Measurements from ENCODE around the gene MRPL3. TPM values are rescaled to one million over a fixed set of nuclear protein-coding genes. Genes with fewer than 3 reads are reported as not detected.
A peak's percentile ranks its signal among the peaks of the same experiment; 100 is the strongest.

The MRPL3 gene
- total RNA-seq, 2 donors from 2014 or later = 73.9 to 127 TPM

DNA sequence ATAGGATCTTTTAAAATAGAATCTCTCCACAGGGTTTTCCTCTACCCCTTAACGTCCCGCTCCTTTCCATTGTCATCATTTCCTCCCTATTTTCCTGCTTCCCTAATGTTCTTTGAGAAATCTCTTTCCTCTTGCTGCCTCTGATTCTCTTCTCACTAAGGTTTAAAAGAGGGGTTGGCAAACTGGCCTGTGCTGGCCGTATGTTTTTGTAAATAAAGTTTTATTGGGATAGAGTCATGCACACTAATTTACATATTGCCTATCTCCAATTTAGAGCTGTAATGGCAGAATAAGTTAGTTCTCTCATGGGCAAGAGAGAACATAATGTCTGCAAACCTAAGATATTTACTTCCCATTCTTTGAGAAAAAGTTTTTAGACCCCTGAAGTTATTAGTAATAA is 25.0 kb downstream of the MRPL3 start:
- Mint-ChIP-seq H3K4me1 (peaks cover 11% of the 10 kb centered on the region), H3K4me3 (no peak overlapping the region), H3K9me3 (no peaks in the 10 kb centered on the region), H3K27ac (no peak overlapping the region), H3K27me3 (no peaks in the 10 kb centered on the region), H3K36me3 (ENCODE audit: low read depth) (peaks cover 86% of the 10 kb centered on the region)
- no peak for ATAC-seq (replicated peaks)

DNA sequence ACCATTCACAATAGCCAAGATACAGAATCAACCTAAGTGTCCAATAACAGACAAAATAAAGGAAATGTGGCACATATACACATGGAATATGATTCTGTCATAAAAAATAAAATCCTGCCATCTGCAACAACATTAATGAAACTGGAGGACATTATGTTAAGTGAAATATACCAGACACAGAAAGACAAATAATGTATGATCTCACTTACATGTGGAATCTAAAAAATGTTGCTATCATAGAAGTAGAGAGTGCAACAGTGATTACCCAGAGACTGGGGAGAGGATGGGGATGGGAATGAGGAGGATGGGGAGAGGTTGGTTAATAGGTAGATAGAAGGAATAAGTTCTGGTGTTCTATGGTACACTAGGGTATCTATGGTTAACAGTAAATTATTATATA is 28.7 kb downstream of the MRPL3 start:
- Mint-ChIP-seq H3K27ac (peak overlapping the region; percentile 11), H3K27me3 (no peaks in the 10 kb centered on the region), H3K9me3 (no peaks in the 10 kb centered on the region), H3K36me3 (ENCODE audit: low read depth) (peaks cover 91% of the 10 kb centered on the region), H3K4me3 (no peak overlapping the region), H3K4me1 (peaks cover 20% of the 10 kb centered on the region)
- ATAC-seq (replicated peaks) = no peak

DNA sequence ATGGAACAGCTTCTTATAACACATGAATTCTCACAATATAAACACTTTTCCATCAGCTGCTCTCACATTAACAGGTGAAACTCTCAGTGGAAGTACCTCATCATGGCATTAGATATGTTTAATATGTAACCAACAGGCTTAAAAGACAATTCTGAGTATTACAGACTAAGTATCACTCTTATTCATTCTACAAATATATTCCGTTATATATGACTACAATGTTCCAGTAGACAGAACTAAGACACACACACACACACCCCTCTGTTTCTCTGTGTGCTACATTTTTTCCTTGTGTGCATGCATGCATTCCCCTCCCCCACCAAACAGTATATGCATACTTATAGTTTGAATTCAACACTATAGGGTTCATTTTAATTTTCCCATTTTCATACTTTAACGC is 32.4 kb downstream of the MRPL3 start:
- Mint-ChIP-seq H3K27me3 (no peaks in the 10 kb centered on the region), H3K9me3 (no peaks in the 10 kb centered on the region), H3K36me3 (ENCODE audit: low read depth) (peaks cover 96% of the 10 kb centered on the region), H3K4me3 (no peak overlapping the region), H3K4me1 (peaks cover 20% of the 10 kb centered on the region), H3K27ac (peak overlapping the region; percentile 13)
- peak; percentile 28 for ATAC-seq (replicated peaks)

DNA sequence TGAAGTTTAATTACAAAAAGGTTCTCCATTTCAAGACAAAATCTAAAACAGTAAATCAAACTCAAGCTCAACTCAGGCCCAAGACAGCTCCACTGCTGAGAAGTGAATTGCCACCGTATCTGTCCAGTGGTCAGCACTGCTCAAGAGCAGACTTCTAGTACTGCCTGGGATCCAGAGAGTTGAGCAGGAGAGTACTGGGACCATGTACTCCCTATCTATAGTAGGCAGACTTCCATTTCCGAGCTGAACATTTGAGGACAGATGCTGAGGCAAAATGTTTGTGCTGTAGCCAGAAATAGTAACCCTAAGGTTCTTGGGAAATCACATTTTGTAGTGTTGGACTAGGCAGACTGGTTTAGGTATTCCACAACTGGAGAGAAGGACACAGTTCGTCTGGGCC is 44.1 kb downstream of the MRPL3 start:
- Mint-ChIP-seq H3K9me3 (no peaks in the 10 kb centered on the region), H3K27ac (no peak overlapping the region)
- ATAC-seq (replicated peaks) = no peak

DNA sequence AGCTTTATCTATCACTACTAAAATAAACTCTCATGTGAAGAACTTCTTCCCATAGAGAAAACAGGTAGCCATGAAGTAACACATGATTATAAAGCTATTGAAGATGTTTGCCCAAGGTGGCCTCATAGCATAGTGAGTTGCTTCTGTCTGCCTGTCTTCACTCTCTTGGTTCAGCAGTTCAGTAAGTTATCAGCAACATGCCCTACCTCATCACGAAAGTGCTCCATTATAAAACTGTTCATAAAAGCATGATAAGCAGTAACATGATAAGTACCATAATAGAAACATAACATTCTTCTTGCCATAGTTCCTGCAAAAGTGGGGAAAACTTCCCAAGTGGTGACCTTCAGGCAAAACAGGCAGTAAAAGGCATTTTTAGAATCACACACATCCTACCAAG is 45.6 kb downstream of the MRPL3 start:
- H3K4me3 Mint-ChIP-seq = no peak overlapping the region
- no peak for ATAC-seq (replicated peaks)
- H3K36me3 Mint-ChIP-seq (ENCODE audit: low read depth) = peaks cover 36% of the 10 kb centered on the region
- no peaks in the 10 kb centered on the region for H3K27me3 Mint-ChIP-seq
- H3K4me1 Mint-ChIP-seq = no peaks in the 10 kb centered on the region
- H3K9me3 Mint-ChIP-seq = no peaks in the 10 kb centered on the region
- no peak overlapping the region for H3K27ac Mint-ChIP-seq

More for the DNA sequence above, 44.1 kb downstream of the MRPL3 start:
- H3K4me3 Mint-ChIP-seq = no peak overlapping the region
- H3K4me1 Mint-ChIP-seq = no peaks in the 10 kb centered on the region
- peaks cover 51% of the 10 kb centered on the region for H3K36me3 Mint-ChIP-seq (ENCODE audit: low read depth)
- no peaks in the 10 kb centered on the region for H3K27me3 Mint-ChIP-seq

DNA sequence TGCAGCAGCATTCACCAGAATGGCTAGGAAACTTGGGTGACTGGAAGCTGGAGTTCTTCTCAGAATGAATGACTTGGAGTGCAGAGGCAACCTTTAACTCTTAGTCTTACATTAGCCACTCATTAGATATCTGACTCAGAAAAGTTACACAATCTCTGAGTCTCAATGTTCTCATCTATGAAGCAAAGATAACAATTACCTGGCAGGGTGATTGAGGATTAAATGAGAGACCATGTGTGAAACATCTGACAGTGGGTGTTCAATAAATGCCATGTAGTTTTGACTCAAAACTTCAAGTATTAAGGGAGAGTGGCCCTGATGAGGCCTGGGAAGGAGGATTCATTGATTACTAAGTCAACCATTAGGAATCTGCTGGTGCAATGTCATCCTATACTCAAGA is 48.3 kb downstream of the MRPL3 start:
- peaks cover 9% of the 10 kb centered on the region for H3K36me3 Mint-ChIP-seq (ENCODE audit: low read depth)
- no peak for ATAC-seq (replicated peaks)
- H3K9me3 Mint-ChIP-seq = no peaks in the 10 kb centered on the region
- H3K27ac Mint-ChIP-seq = no peak overlapping the region
- no peak overlapping the region for H3K4me3 Mint-ChIP-seq
- no peaks in the 10 kb centered on the region for H3K27me3 Mint-ChIP-seq
- H3K4me1 Mint-ChIP-seq = no peaks in the 10 kb centered on the region

DNA sequence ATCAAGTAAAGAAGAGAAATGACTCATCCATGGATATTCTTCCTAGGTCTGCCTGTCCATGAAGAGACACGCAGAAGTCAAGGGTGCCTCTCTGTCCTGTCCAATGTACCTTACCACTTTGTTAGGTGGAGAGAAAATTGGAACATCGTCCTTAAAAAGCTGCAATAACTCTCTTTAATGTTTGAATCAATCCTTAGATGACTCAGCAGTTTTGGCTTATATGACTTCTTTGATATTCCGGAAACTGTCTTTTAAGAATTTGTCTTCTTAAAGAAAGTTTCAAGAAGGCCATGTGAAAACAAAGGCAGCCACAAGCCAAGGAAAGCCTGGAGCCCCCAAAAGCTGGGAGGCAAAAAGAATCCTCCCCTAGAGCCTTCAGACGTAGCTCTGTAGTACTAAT is 49.2 kb downstream of the MRPL3 start:
- H3K27me3 Mint-ChIP-seq = no peaks in the 10 kb centered on the region
- no peak overlapping the region for H3K27ac Mint-ChIP-seq
- no peaks in the 10 kb centered on the region for H3K36me3 Mint-ChIP-seq (ENCODE audit: low read depth)
- no peak for ATAC-seq (replicated peaks)
- H3K9me3 Mint-ChIP-seq = peaks cover 7% of the 10 kb centered on the region
- no peaks in the 10 kb centered on the region for H3K4me1 Mint-ChIP-seq
- no peak overlapping the region for H3K4me3 Mint-ChIP-seq

DNA sequence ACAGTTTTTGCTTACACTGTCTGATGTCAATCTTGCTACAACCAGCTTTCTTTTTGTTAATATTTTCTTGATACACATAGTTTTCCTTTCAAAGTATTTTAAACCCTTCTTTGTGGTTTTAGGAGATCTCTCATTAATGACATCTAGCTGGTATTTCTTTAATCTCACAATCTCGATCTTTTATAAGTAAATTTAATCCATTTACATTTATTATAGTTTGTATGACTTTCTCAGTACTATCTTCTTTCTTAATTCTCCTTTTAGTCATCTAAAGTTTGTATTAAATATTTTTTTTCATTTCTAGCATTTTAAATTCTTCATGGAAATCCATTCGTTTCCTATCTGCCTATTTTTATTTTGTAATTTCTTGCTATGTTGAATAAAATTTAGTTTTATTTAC is 55.4 kb downstream of the MRPL3 start:
- Mint-ChIP-seq H3K9me3 (peaks cover 7% of the 10 kb centered on the region), H3K27ac (no peak overlapping the region), H3K27me3 (no peaks in the 10 kb centered on the region), H3K4me3 (no peak overlapping the region), H3K36me3 (ENCODE audit: low read depth) (no peaks in the 10 kb centered on the region), H3K4me1 (no peaks in the 10 kb centered on the region)
- no peak for ATAC-seq (replicated peaks)

DNA sequence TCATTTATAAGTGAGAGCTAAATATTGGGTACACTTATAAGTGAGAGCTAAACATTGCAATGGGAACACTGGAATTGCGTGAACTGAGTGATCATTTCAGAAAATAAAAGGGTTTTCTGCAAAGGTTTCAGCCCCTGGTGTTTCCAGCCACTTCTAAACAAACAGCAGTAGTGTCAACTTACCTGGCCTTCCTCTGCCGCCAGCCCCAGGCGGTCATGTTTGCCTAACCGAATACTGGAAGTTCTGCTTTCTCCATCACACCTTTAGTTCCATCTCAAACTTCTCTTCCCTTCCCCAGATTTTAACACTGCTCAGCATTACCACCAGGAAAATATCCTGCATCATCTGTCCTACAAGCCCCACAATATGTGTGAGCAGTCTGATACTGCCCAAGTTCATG is 58.6 kb downstream of the MRPL3 start:
- H3K4me1 Mint-ChIP-seq = peaks cover 4% of the 10 kb centered on the region
- H3K27me3 Mint-ChIP-seq = no peaks in the 10 kb centered on the region
- no peaks in the 10 kb centered on the region for H3K36me3 Mint-ChIP-seq (ENCODE audit: low read depth)
- ATAC-seq (replicated peaks) = no peak
- peaks cover 4% of the 10 kb centered on the region for H3K9me3 Mint-ChIP-seq
- no peak overlapping the region for H3K4me3 Mint-ChIP-seq
- H3K27ac Mint-ChIP-seq = no peak overlapping the region

DNA sequence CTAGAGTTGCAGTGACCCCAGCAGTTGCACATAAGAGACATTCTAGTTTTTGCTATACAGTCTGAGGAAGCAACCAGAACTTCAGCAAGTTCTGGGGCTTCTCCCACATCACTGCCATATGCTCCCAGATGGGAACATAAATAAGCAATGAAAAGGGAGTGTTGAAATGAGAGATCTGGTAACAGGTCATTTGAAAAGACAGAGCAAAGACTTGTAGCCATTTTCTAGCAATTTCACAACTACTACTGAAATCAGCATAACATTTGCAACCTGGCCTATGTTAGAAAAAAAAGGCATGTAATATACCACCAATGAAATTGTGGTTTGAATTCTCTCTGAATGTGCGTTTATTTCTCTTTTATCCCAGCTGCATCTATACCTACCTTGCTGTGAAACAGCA is 63.7 kb downstream of the MRPL3 start:
- Mint-ChIP-seq H3K9me3 (no peaks in the 10 kb centered on the region), H3K36me3 (ENCODE audit: low read depth) (no peaks in the 10 kb centered on the region), H3K27me3 (no peaks in the 10 kb centered on the region), H3K4me3 (no peak overlapping the region), H3K4me1 (peaks cover 4% of the 10 kb centered on the region), H3K27ac (no peak overlapping the region)
- ATAC-seq (replicated peaks) = no peak

DNA sequence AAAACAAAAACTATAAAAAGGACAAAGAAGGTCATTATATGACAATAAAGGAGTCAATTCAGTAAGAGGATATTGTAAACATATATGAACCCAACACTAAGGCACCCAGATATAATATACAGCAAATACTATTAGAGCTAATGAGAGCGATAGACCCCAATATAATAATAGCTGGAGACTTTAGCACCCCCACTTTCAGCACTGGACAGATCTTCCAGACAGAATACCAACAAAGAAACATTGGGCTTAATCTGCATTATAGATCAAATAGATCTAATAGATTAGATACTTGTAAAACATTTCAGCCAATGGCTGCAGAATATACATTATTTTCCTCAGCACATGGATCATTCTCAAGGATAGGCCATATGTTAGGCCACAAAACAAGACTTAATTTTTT is 67.8 kb downstream of the MRPL3 start:
- no peaks in the 10 kb centered on the region for H3K9me3 Mint-ChIP-seq
- no peaks in the 10 kb centered on the region for H3K4me1 Mint-ChIP-seq
- no peak overlapping the region for H3K4me3 Mint-ChIP-seq
- H3K27me3 Mint-ChIP-seq = no peaks in the 10 kb centered on the region
- ATAC-seq (replicated peaks) = no peak
- no peak overlapping the region for H3K27ac Mint-ChIP-seq
- no peaks in the 10 kb centered on the region for H3K36me3 Mint-ChIP-seq (ENCODE audit: low read depth)

DNA sequence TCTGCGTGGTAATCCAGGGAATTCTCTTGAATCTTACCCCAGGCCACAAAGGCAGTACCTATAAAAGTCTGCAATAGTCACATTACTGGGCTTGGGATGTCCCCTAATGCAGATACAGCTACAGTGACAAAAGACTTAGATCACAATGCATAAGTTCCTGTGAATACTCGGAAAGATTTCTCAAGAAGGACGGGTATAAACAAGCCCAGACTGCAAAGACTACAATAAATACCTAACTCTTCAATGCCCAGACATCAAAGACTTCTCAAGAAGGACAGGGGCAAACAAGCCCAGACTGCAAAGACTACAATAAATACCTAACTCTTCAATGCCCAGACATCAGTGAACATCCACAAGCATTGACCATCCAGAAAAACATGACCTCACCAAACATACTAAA is 70.3 kb downstream of the MRPL3 start:
- ATAC-seq (replicated peaks) = no peak
- Mint-ChIP-seq H3K4me3 (no peak overlapping the region), H3K27ac (no peak overlapping the region), H3K36me3 (ENCODE audit: low read depth) (no peaks in the 10 kb centered on the region), H3K9me3 (no peaks in the 10 kb centered on the region), H3K4me1 (no peaks in the 10 kb centered on the region), H3K27me3 (no peaks in the 10 kb centered on the region)

DNA sequence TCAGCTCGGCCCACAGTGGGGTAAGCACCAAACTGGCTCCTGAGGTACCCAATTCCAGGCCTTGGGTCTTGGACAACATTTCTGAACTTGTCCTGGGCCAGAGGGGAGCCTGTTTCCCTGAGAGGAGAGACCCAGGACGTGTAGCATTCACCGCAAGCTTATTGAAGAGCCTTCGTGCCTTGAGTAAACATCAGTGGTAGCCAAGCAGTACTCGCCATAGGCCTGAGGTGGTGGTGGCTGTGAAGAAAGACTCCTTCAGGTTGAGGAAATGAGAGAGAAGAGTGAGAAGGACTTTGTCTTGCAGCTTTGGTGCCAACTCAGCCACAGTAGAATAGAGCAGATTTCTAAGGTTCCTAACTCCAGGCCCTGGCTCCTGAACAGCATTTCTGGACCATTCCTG is 71.0 kb downstream of the MRPL3 start:
- no peaks in the 10 kb centered on the region for H3K27me3 Mint-ChIP-seq
- H3K4me1 Mint-ChIP-seq = no peaks in the 10 kb centered on the region
- H3K27ac Mint-ChIP-seq = no peak overlapping the region
- ATAC-seq (replicated peaks) = no peak
- no peaks in the 10 kb centered on the region for H3K9me3 Mint-ChIP-seq
- no peaks in the 10 kb centered on the region for H3K36me3 Mint-ChIP-seq (ENCODE audit: low read depth)
- H3K4me3 Mint-ChIP-seq = no peak overlapping the region

DNA sequence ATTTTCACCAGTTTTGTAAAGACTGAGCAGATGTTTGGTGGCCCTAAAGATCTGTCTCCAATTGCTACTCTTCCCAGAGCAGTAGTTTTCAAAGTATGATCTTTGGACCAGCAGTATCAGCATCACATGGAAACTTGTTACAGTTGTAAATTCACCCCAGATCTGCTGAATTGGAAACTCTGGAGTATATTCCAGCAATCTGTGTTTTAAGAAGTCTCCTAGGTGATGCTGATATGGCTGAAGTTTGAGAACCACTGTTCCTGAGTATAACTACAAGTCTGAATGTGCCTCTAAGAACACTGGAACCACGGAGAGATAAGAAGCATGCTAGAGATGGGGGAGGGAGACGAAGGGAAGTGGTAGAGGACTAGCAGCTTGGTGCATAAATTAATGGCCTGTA is 75.5 kb downstream of the MRPL3 start:
- no peak overlapping the region for H3K4me3 Mint-ChIP-seq
- ATAC-seq (replicated peaks) = no peak
- no peaks in the 10 kb centered on the region for H3K9me3 Mint-ChIP-seq
- H3K27ac Mint-ChIP-seq = no peak overlapping the region
- no peaks in the 10 kb centered on the region for H3K4me1 Mint-ChIP-seq
- H3K36me3 Mint-ChIP-seq (ENCODE audit: low read depth) = no peaks in the 10 kb centered on the region
- no peaks in the 10 kb centered on the region for H3K27me3 Mint-ChIP-seq

DNA sequence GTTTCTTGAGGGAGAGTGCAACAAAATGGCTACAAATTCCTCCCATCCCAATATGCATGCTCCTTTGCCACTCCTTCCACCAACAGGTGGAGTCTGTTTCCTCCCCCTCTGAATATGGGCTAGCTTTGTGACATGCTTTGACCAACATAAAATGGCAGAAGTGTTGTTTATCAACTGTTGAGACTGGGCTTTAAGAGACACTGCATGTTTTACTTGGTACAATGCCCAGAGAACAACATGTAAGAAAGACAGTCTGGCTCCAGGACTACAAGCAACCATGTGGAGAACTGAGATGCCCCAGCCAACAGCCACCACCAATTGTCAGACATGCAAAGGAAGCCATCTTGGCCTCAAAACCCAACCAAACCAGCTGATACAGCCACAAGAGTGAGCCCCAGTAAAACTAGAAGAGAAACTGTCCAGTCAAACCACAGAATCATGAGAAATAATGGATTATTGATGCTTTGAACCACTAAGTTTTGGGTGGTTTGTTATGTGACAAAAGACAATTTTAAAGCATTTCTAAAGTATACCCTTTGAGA is 80.7 kb downstream of the MRPL3 start:
- peaks cover 6% of the 10 kb centered on the region for H3K9me3 Mint-ChIP-seq

DNA sequence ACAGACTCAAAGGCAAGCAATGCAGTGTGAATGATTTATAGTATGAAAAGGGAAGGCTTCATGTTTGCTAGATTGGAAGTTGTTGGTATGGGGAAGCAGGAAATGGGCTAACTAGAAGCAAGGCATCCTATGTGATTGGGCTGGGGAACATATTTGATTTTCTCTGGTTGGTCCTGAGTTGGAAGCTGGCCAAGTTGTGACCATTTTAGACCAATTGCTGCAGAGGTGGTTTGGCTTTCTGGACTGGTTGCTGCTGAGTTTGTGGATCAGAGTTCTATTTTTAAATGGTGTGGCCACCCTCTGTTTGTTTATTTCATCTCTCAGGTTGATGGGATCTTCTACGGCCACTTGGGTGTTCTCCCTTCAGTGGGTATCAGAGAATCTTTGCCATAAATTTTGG is 81.5 kb downstream of the MRPL3 start:
- no peak overlapping the region for H3K27ac Mint-ChIP-seq
- peaks cover 6% of the 10 kb centered on the region for H3K9me3 Mint-ChIP-seq
- no peaks in the 10 kb centered on the region for H3K27me3 Mint-ChIP-seq
- no peak for ATAC-seq (replicated peaks)
- no peak overlapping the region for H3K4me3 Mint-ChIP-seq
- no peaks in the 10 kb centered on the region for H3K36me3 Mint-ChIP-seq (ENCODE audit: low read depth)
- no peaks in the 10 kb centered on the region for H3K4me1 Mint-ChIP-seq

More for the DNA sequence above, 80.7 kb downstream of the MRPL3 start:
- ATAC-seq (replicated peaks) = no peak
- H3K4me1 Mint-ChIP-seq = no peaks in the 10 kb centered on the region
- no peak overlapping the region for H3K4me3 Mint-ChIP-seq
- H3K36me3 Mint-ChIP-seq (ENCODE audit: low read depth) = no peaks in the 10 kb centered on the region
- H3K27me3 Mint-ChIP-seq = no peaks in the 10 kb centered on the region
- H3K27ac Mint-ChIP-seq = no peak overlapping the region

Measured in activated T-helper 17 cell treated with anti-CD3 and anti-CD28 coated beads, Interleukin-2, amount 50 U/mL, for 72 hours (primary cell).